ENCODE data around the gene WWP2.

WWP2 gene

GRCh38 chr16:69858191-69859104 lies 96.3 kb downstream of the WWP2 start:
- no peak overlapping the region for H3K9ac ChIP-seq

DNA sequence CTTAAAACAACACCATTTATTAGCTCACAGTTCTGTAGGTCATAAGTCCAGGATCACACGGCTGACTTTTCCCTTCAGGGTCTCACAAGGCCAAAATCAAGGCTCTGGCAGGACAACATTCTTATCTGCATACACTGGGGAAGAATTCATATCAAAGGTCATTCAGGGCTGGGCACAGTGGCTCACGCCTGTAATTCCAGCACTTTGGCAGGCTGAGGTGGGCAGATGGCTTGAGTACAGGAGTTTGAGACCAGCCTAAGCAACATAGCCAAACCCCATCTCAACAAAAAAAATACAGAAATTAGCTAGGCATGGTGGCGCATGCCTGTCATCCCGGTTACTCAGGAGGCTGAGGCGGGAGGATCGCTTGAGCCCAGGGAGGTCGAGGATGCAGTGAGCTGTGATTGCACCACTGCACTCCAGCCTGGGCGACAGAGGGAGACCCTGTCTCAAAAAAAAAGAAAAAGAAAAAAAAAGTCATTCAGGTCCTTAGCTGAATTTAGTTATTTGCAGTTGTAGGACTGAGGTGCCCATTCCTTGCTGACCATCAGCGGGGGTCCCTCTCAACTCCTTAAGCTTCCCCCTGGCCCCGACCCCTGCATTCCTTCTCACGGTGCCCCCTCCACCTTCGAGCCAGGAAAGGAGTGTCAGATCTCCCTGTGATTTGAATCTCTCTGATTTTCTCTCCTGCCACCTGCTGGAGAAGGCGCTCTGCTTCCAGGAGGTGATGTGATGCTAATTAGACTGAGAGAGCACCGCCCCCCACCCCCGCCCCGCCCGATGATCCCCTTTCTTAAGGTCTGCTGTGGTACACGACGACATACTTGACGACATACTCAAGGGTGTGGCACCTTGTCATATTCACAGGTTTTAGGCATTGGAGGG lies 97.2 kb downstream of the WWP2 start:
- no peak; the same call in 1 of the 2 replicates for TF ChIP-seq CTCF (conservative IDR thresholded peaks at IDR 0.05; ENCODE audit: low read depth, low read length)
- Histone ChIP-seq H4K20me1 (ENCODE audit: insufficient read depth) (no peaks in the 10 kb centered on the region), H2AFZ (ENCODE audit: low read depth) (no peak overlapping the region), H3K27me3 (ENCODE audit: insufficient read depth, low read depth) (no peaks in the 10 kb centered on the region), H3K4me3 (IDR thresholded peaks at IDR 0.05; ENCODE audit: insufficient read depth, low read depth, low read length) (no peak overlapping the region), H3K4me1 (ENCODE audit: low read depth, poor library complexity, severe bottlenecking) (no peaks in the 10 kb centered on the region), H3K79me2 (ENCODE audit: insufficient read depth, low read depth) (no peaks in the 10 kb centered on the region), H3K27ac (no peak overlapping the region), H3K36me3 (ENCODE audit: insufficient read depth) (no peaks in the 10 kb centered on the region), H3K4me2 (no peak overlapping the region), H3K9ac (no peak overlapping the region)

More at GRCh38 chr16:69858191-69859104, 96.3 kb downstream of the WWP2 start:
- Histone ChIP-seq H3K4me3 (IDR thresholded peaks at IDR 0.05; ENCODE audit: insufficient read depth, low read depth, low read length) (no peak overlapping the region), H3K27ac (no peak overlapping the region), H3K27me3 (ENCODE audit: insufficient read depth, low read depth) (no peaks in the 10 kb centered on the region), H3K4me2 (no peak overlapping the region), H4K20me1 (ENCODE audit: insufficient read depth) (no peaks in the 10 kb centered on the region), H2AFZ (ENCODE audit: low read depth) (no peak overlapping the region), H3K36me3 (ENCODE audit: insufficient read depth) (no peaks in the 10 kb centered on the region), H3K79me2 (ENCODE audit: insufficient read depth, low read depth) (no peaks in the 10 kb centered on the region), H3K4me1 (ENCODE audit: low read depth, poor library complexity, severe bottlenecking) (no peaks in the 10 kb centered on the region)
- TF ChIP-seq CTCF (conservative IDR thresholded peaks at IDR 0.05; ENCODE audit: low read depth, low read length) = no peak

- no peak overlapping the region for H3K9ac ChIP-seq
- no peak for TF ChIP-seq CTCF (conservative IDR thresholded peaks at IDR 0.05; ENCODE audit: low read depth, low read length)
- H4K20me1 ChIP-seq (ENCODE audit: insufficient read depth) = no peaks in the 10 kb centered on the region
- no peak overlapping the region for H2AFZ ChIP-seq (ENCODE audit: low read depth)
- H3K4me1 ChIP-seq (ENCODE audit: low read depth, poor library complexity, severe bottlenecking) = no peaks in the 10 kb centered on the region
- no peak overlapping the region for H3K27ac ChIP-seq
- no peaks in the 10 kb centered on the region for H3K27me3 ChIP-seq (ENCODE audit: insufficient read depth, low read depth)
- no peak overlapping the region for H3K4me2 ChIP-seq
- H3K4me3 ChIP-seq (IDR thresholded peaks at IDR 0.05; ENCODE audit: insufficient read depth, low read depth, low read length) = no peak overlapping the region
- H3K36me3 ChIP-seq (ENCODE audit: insufficient read depth) = no peaks in the 10 kb centered on the region
- H3K79me2 ChIP-seq (ENCODE audit: insufficient read depth, low read depth) = no peaks in the 10 kb centered on the region
Measured at GRCh38 chr16:69860233-69861231, 98.4 kb downstream of the WWP2 start.
